Heart right ventricle (tissue), 16 donors: ENCODE results near the gene BAMBI. TPM values are rescaled to one million over a fixed set of nuclear protein-coding genes. Genes with fewer than 3 reads are reported as not detected.

Source experiments
- ATAC-seq, 8 donors: fragments of 200-7000 bp; cut with Tn5 transposase; one replicate each; pipeline ENCODE4 v1.9.1; 2020; ENCODE audit warnings: mild to moderate bottlenecking in 8 of 8, moderate library complexity in 8 of 8, moderate number of reproducible peaks in 1 of 8
- DNase-seq, 2 donors: peaks; one replicate each; pipeline ENCODE4 v3.0.0-alpha.2; 2020
- H3K27ac ChIP-seq, 10 donors: fragments of 200-600 bp; sonication (generic) in 2 of 10; one replicate each; pipeline versions ENCODE4 v1.5.0 to v1.8.0; 2020 to 2022; ENCODE audit warnings: mild to moderate bottlenecking in 3 of 10
- H3K27me3 ChIP-seq, 7 donors: fragments of 200-600 bp; one replicate each; pipeline ENCODE4 v1.8.0; 2021 to 2022; ENCODE audit warnings: mild to moderate bottlenecking in 2 of 7
- H3K36me3 ChIP-seq, 9 donors: fragments of 200-600 bp; sonication (generic) in 1 of 9; one replicate each; pipeline versions ENCODE4 v1.5.0 to v1.8.0; 2020 to 2022; ENCODE audit warnings: mild to moderate bottlenecking in 2 of 9
- H3K4me1 ChIP-seq, 9 donors: fragments of 200-600 bp; sonication (generic) in 1 of 9; one replicate each; pipeline versions ENCODE4 v1.5.0 to v1.8.0; 2020 to 2022; ENCODE audit warnings: mild to moderate bottlenecking in 4 of 9
- H3K4me3 ChIP-seq, 10 donors: fragments of 200-600 bp; sonication (generic) in 2 of 10; one replicate each; pipeline versions ENCODE4 v1.5.0 to v1.8.0; 2020 to 2022; ENCODE audit warnings: mild to moderate bottlenecking in 7 of 10, moderate library complexity in 2 of 10
- H3K9me3 ChIP-seq, 11 donors: fragments of 200-600 bp in 10 of 11; sonication (generic) in 2 of 11; one replicate each; pipeline versions ENCODE4 v1.5.0 to v1.8.0; 2013 to 2022; ENCODE audit warnings: mild to moderate bottlenecking in 2 of 11, control low read depth in 1 of 11, moderate library complexity in 1 of 11
- WGBS, 2 donors: extraction: QIAGEN DNeasy Blood & Tissue Kit; methylation state at CpG; one replicate each; pipeline ENCODE4 v1.1.7; 2013; ENCODE audit warnings: inconsistent platforms in 1 of 2; 5-methylcytosine and 5-hydroxymethylcytosine counted together
- intact Hi-C, 10 donors: fragments of 100-400 bp; cut with DNase I; formaldehyde crosslinking; loops; one replicate each; pipeline versions ENCODE4 v1.11.1 to v1.14.2; 2022
- polyA plus RNA-seq, 2 donors: library from polyadenylated mRNA; stranded (reverse); fragments of 200-250 nt; gene quantifications; one replicate each; pipeline ENCODE4 v1.2.3, GENCODE V29; 2013
- total RNA-seq, 10 donors: library from RNA; stranded (reverse); fragmentation: NEBNext Ultra II Directional in 3 of 10; extraction: Animal tissue kit (Norgen Biotek cat#: 25700) in 3 of 10; gene quantifications; one replicate each; pipeline versions ENCODE4 v1.2.1 to v1.2.4, GENCODE V29; 2021 to 2023
- TF ChIP-seq, protein P1 (sequence below), 9 donors: fragments of 200-600 bp; sonication (generic) in 2 of 9; IDR thresholded peaks; one replicate each; pipeline versions ENCODE4 v1.5.0 to v1.8.0; 2021 to 2022; ENCODE audit warnings: antibody characterized with exemption in 9 of 9, mild to moderate bottlenecking in 5 of 9, moderate library complexity in 1 of 9
- donor health status: Arrhythmogenic right ventricular cardiomyopathy.
- donor health status: ischemic (EF 13 %, LVEDD 7.1; RV severe dilation, severe dysfunction).
- donor health status: healthy with polysubstance abuse.
- donor health status: DM: no; HTN: yes; CAD: no.
- donor health status: DM: no; HTN: no; CAD: no.
- donor health status: ischemic (EF 25% LVEDD 6.9; RV normal size, moderate dysfunction).
- donor health status: ischemic (EF 25% LVEDD 5.7; RV mildly dilated, moderate dysfunction).
- donor health status: healthy.
- donor health status: DM: yes; HTN: yes; CAD: no.
- donor health status: Ischemic cardiomyopathy.
- donor health status: ischemic (EF 35%, LVEDD 5.7; RV mildly dilated, moderate dysfunction).
- donor health status: nonischemic (EF 11% LVEDD 7.7; RV severe dilation, severe dysfunction).
- donor health status: DM: yes; HTN: yes; CAD: no.
- donor health status: PGD.
- donor health status: ischemic (EF 29% LVEDD 5.4; RV normal size, mild dysfunction).
- donor health status: nonischemic (EF 23%, LVEDD 6.1; RV moderate dilation, normal function).

The BAMBI gene
- total and polyA plus RNA-seq, 12 donors: 5.0 to 52.7 (median 21.3) TPM

DNA sequence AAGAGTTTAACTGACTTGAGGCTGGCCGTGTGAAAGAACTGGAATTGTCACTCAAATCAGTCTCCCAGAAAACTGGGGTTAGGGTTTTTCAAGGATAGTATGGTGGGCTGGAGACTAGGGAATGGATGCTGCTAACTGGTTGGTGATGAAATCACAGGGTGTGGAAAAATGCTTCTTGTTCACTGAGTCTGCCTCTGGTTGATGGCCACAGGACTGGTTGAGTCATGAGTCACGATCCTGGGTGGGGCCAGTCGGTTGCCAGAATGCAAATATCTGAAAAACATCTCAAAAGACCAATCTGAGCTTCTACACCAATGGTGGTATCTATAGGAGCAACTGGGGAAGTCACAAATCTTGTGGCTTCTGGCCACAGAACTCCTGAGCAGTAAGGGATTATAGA, 16.3 kb upstream of the BAMBI start:
- peaks cover 0 to 10% (median 4%) of the 10 kb centered on the region in 9 donors for H3K4me1 ChIP-seq
- H3K27me3 ChIP-seq: peaks cover 0 to 2% (median 0%) of the 10 kb centered on the region in 7 donors
- intact Hi-C loops: loop anchor here in 9 of 10 donors (5.0 to 10.0 kb wide), 6 partner anchors 331 to 644 kb away; no protein-coding TSS in a partner anchor
- H3K36me3 ChIP-seq: no peaks in the 10 kb centered on the region
- no peak overlapping the region for H3K4me3 ChIP-seq
- peak in 1 of 8 donors; percentile 46 for ATAC-seq
- no peaks in the 10 kb centered on the region for H3K9me3 ChIP-seq
- no peak for DNase-seq
- no peak overlapping the region for H3K27ac ChIP-seq
- 54 to 57% methylated on average over 3 of the region's 3 CpGs for WGBS, 2 donors
- TF ChIP-seq, protein P1, sequence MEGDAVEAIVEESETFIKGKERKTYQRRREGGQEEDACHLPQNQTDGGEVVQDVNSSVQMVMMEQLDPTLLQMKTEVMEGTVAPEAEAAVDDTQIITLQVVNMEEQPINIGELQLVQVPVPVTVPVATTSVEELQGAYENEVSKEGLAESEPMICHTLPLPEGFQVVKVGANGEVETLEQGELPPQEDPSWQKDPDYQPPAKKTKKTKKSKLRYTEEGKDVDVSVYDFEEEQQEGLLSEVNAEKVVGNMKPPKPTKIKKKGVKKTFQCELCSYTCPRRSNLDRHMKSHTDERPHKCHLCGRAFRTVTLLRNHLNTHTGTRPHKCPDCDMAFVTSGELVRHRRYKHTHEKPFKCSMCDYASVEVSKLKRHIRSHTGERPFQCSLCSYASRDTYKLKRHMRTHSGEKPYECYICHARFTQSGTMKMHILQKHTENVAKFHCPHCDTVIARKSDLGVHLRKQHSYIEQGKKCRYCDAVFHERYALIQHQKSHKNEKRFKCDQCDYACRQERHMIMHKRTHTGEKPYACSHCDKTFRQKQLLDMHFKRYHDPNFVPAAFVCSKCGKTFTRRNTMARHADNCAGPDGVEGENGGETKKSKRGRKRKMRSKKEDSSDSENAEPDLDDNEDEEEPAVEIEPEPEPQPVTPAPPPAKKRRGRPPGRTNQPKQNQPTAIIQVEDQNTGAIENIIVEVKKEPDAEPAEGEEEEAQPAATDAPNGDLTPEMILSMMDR (IDR thresholded peaks at IDR 0.05): no peak

DNA sequence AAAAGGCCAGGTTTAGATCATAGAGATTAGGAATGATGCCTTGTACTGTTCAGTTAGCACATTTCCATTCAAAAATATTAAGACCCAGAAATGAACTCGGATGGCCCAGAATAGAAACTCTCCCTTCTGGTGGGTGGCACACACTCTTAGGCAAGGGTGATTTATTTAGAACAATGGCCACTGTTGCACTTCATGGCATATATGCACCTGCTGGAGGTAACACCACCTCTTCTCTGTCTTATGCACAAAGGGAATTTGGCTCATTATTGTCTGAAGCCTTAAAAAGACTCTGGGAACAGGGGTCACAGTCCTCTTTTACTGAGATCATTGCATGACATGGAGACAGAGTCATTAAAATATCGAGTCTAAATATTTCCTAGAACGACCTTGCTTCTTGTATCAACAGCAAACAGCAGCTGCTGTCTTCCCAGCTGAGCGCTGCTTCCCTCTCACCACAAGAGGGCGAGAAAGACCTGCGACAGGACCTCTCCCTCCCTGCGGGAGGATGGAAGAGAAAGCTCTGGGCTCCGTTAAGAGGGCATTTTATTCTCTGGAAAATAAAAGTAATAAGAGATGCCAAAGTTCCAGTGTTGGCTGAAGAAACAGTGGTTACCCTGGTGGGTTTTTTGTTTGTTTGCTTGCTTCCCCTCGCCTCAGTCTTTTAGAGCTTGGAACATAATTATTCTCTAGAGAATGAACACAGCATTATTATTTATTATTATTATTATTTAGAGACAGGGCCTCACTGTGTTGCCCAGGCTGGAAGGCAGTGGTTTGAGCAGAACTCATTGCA, 13.5 kb upstream of the BAMBI start:
- peaks cover 0 to 29% (median 4%) of the 10 kb centered on the region in 7 donors for H3K27me3 ChIP-seq
- WGBS, 2 donors: 7 to 8% methylated on average over 9 of the region's 9 CpGs
- H3K36me3 ChIP-seq: no peaks in the 10 kb centered on the region
- H3K9me3 ChIP-seq: no peaks in the 10 kb centered on the region
- no peak overlapping the region for H3K27ac ChIP-seq
- ATAC-seq: peak; percentile 77 to 92 (median 90)
- H3K4me3 ChIP-seq: no peak overlapping the region
- peak; percentile 74 to 79 for DNase-seq
- TF ChIP-seq, protein P1 (IDR thresholded peaks at IDR 0.05): peak; percentile 93 to 98 (median 96)
- H3K4me1 ChIP-seq: peaks cover 0 to 14% (median 4%) of the 10 kb centered on the region in 9 donors
- intact Hi-C loops: loop anchor here (1.0 to 10.0 kb wide), 9 partner anchors 327 to 641 kb away; no protein-coding TSS in a partner anchor

DNA sequence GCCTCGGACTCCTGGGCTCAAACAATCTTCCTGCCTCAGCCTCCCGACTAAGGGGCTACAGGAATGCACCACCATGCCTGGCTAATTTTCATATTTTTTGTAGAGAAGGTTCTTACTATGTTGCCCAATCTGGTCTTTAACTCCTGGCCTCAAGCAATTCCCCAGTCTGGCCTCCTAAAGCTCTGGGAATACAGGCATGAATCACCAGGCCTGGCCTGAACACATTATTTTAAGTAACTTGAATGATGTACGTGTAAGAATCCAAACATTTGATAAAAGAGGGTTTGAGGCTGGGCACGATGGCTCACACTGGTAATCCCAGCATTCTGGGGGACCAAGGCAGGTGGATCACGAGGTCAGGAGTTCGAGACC, 13.0 kb upstream of the BAMBI start:
- TF ChIP-seq, protein P1 (IDR thresholded peaks at IDR 0.05): no peak
- ATAC-seq: peak in 1 of 8 donors; percentile 56

DNA sequence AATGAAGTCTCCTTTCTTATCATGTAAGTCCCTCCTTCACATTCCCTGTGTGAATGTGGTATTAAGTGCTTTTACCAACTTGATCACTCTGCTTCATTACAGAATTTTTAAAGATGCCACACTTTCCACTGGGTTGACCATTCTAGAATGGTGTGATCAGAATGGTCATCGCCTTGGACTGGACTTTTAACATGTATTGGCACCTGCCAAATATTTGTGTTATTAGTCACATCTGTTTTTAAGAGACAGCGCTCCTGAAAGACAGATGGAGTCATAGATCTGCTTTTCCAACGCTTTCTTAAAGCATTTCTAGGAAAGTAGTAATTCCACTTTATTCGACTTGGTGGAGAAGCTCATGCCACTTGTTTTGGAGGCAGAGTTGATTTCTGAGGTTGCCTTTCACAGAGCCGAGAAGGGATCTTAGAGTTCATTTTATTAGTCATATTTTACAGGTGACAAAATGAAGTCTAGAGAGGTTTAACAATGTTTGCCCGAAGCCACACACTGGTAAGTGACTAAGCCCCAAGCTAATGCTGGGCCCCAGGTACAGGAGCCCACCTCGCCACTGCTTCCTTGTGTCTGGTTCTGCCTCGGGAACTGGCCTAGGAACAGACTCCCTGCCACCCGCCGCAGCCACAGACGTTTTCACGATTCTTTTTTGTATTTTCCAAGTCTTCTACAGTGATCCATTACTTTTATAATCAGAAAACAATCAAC, 10.4 kb upstream of the BAMBI start:
- WGBS, 2 donors: 87 to 93% methylated on average over 12 of the region's 12 CpGs
- TF ChIP-seq, protein P1 (IDR thresholded peaks at IDR 0.05): no peak
- Histone ChIP-seq H3K27ac (no peak overlapping the region), H3K36me3 (no peaks in the 10 kb centered on the region), H3K4me3 (no peak overlapping the region), H3K9me3 (no peaks in the 10 kb centered on the region), H3K4me1 (peaks cover 0 to 19% (median 7%) of the 10 kb centered on the region in 9 donors), H3K27me3 (peaks cover 0 to 59% (median 19%) of the 10 kb centered on the region in 7 donors)
- intact Hi-C loops: loop anchor here in 3 of 10 donors (2.0 to 10.0 kb wide), 4 partner anchors 458 to 638 kb away; no protein-coding TSS in a partner anchor
- ATAC-seq: no peak
- no peak for DNase-seq

More for the DNA sequence above, 13.0 kb upstream of the BAMBI start:
- peaks cover 0 to 35% (median 7%) of the 10 kb centered on the region in 7 donors for H3K27me3 ChIP-seq
- WGBS, 2 donors: 54 to 57% methylated on average over 6 of the region's 6 CpGs
- peaks cover 0 to 19% (median 7%) of the 10 kb centered on the region in 9 donors for H3K4me1 ChIP-seq
- H3K4me3 ChIP-seq: no peak overlapping the region
- DNase-seq: no peak
- H3K9me3 ChIP-seq: no peaks in the 10 kb centered on the region
- no peak overlapping the region for H3K27ac ChIP-seq
- H3K36me3 ChIP-seq: no peaks in the 10 kb centered on the region
- intact Hi-C loops: loop anchor here (1.0 to 10.0 kb wide), 9 partner anchors 326 to 640 kb away; no protein-coding TSS in a partner anchor
